IMR-90 (cell line): ENCODE results near the gene ERC2. TPM values are rescaled to one million over a fixed set of nuclear protein-coding genes. Genes with fewer than 3 reads are reported as not detected.

Experiments used
- ATAC-seq: fragments of 200-7000 bp; cut with Tn5 transposase; 2 replicates; pipeline ENCODE4 v1.9.1; 2020; ENCODE audit warnings: low read depth, mild to moderate bottlenecking, moderate library complexity
- BruUV-seq: library from RNA; stranded (reverse); fragments of 400-500 nt; replicated peaks from 2 replicates; lab custom pipeline; 2021; lab: Mats Ljungman, UMichigan
- CTCF ChIA-PET: fragments of 300-600 bp; formaldehyde crosslinking; extraction: SDS; loops from one replicate; lab custom pipeline; 2021; ENCODE audit warnings: antibody characterized with exemption; lab: Yijun Ruan, JAX
- POLR2A ChIA-PET: fragments of 300-600 bp; sonication (Branson Sonifier 250); formaldehyde crosslinking; loops from one replicate; lab custom pipeline; 2022; ENCODE audit warnings: antibody characterized with exemption; ENCODE audit not compliant: unreplicated experiment; lab: Charles Lee
- DNase-seq: peaks from one replicate; pipeline ENCODE4 v3.0.0; 2013
- H2AFZ ChIP-seq: replicated peaks from 2 replicates; pipeline ENCODE3; 2013; ENCODE audit warnings: low read length, mild to moderate bottlenecking; ENCODE audit not compliant: poor library complexity
- H2AK5ac ChIP-seq: 2 replicates; pipeline ENCODE4 v1.6.1; 2013; ENCODE audit warnings: low read depth, low read length, inconsistent platforms
- H2AK9ac ChIP-seq: replicated peaks from 2 replicates; pipeline ENCODE3; 2013; ENCODE audit warnings: mild to moderate bottlenecking, low read depth, low read length, moderate library complexity; ENCODE audit not compliant: poor library complexity
- H2BK120ac ChIP-seq: 2 replicates; pipeline ENCODE4 v1.6.1; 2013; ENCODE audit warnings: low read depth, low read length, inconsistent platforms
- H2BK15ac ChIP-seq: 3 replicates; pipeline ENCODE4 v1.6.1; 2013; ENCODE audit warnings: low read depth, low read length, inconsistent platforms
- H2BK20ac ChIP-seq: 2 replicates; pipeline ENCODE4 v1.6.1; 2013; ENCODE audit warnings: low read depth, mild to moderate bottlenecking, inconsistent platforms, low read length, moderate library complexity
- H2BK5ac ChIP-seq: 2 replicates; pipeline ENCODE4 v1.6.1; 2013; ENCODE audit warnings: mild to moderate bottlenecking, low read depth, low read length, inconsistent platforms; ENCODE audit not compliant: poor library complexity, severe bottlenecking
- H3K14ac ChIP-seq: replicated peaks from 2 replicates; pipeline ENCODE4 v1.6.1; 2013; ENCODE audit warnings: low read depth, low read length, inconsistent platforms
- H3K18ac ChIP-seq: 2 replicates; pipeline ENCODE4 v1.6.1; 2013; ENCODE audit warnings: low read depth, low read length, control low read depth
- H3K23ac ChIP-seq: 2 replicates; pipeline ENCODE4 v1.6.1; 2013; ENCODE audit warnings: low read depth, low read length, inconsistent platforms
- H3K27ac ChIP-seq: 2 replicates; pipeline ENCODE4 v1.5.1; 2013; ENCODE audit warnings: mild to moderate bottlenecking, control low read depth, low read length; ENCODE audit not compliant: insufficient read depth
- H3K27me3 ChIP-seq: 2 replicates; pipeline ENCODE4 v1.6.1; 2013; ENCODE audit warnings: low read length; ENCODE audit not compliant: control insufficient read depth, insufficient read depth
- H3K36me3 ChIP-seq: 2 replicates; pipeline ENCODE4 v1.6.1; 2013; ENCODE audit warnings: low read length, mixed read lengths; ENCODE audit not compliant: control insufficient read depth, insufficient read depth
- H3K4ac ChIP-seq: 2 replicates; pipeline ENCODE4 v1.6.1; 2013; ENCODE audit warnings: low read depth, low read length, inconsistent platforms
- H3K4me1 ChIP-seq: 2 replicates; pipeline ENCODE4 v1.6.1; 2013; ENCODE audit warnings: low read length, mixed read lengths; ENCODE audit not compliant: control insufficient read depth, insufficient read depth
- H3K4me2 ChIP-seq: 2 replicates; pipeline ENCODE4 v1.6.1; 2013; ENCODE audit warnings: low read depth, mild to moderate bottlenecking, control low read depth, low read length, moderate library complexity
- H3K4me3 ChIP-seq: 2 replicates; pipeline ENCODE4 v1.5.1; 2013; ENCODE audit warnings: low read depth, mild to moderate bottlenecking, control low read depth, low read length, moderate library complexity; ENCODE audit not compliant: insufficient read depth
- H3K56ac ChIP-seq: 2 replicates; pipeline ENCODE4 v1.6.1; 2013; ENCODE audit warnings: low read length, inconsistent platforms; ENCODE audit not compliant: insufficient read depth; ENCODE audit errors: extremely low read depth
- H3K79me1 ChIP-seq, 2 experiments: 2 replicates each; pipeline ENCODE4 v1.6.1; 2013; ENCODE audit warnings: low read length in 2 of 2, inconsistent platforms in 1 of 2, low read depth in 1 of 2
- H3K9ac ChIP-seq: 2 replicates; pipeline ENCODE4 v1.6.1; 2013; ENCODE audit warnings: low read depth, low read length, control low read depth
- H3K9me1 ChIP-seq: 2 replicates; pipeline ENCODE4 v1.6.1; 2013; ENCODE audit warnings: low read length, inconsistent platforms; ENCODE audit not compliant: insufficient read depth
- H3K9me3 ChIP-seq: 2 replicates; pipeline ENCODE4 v1.6.1; 2013; ENCODE audit warnings: low read length; ENCODE audit not compliant: control insufficient read depth, insufficient read depth
- H4K20me1 ChIP-seq: 2 replicates; pipeline ENCODE4 v1.6.1; 2013; ENCODE audit warnings: low read length, inconsistent platforms; ENCODE audit not compliant: insufficient read depth
- H4K5ac ChIP-seq: 2 replicates; pipeline ENCODE4 v1.6.1; 2013; ENCODE audit warnings: mild to moderate bottlenecking, low read depth, low read length, control low read depth
- H4K8ac ChIP-seq, 2 experiments: 2 replicates each; pipeline ENCODE4 v1.6.1; 2013; ENCODE audit warnings: low read depth in 2 of 2, low read length in 2 of 2, control low read depth in 1 of 2, inconsistent platforms in 1 of 2
- H4K91ac ChIP-seq: 2 replicates; pipeline ENCODE4 v1.6.1; 2013; ENCODE audit warnings: low read depth, low read length, inconsistent platforms; ENCODE audit not compliant: insufficient read depth
- BHLHE40 ChIP-seq: fragments of 150-350 bp; IDR thresholded peaks from 2 replicates; pipeline ENCODE4 v1.6.1; 2016; ENCODE audit warnings: mild to moderate bottlenecking, low read depth, low read length
- CHD1 ChIP-seq: IDR thresholded peaks from 2 replicates; pipeline ENCODE4 v1.6.1; 2012; ENCODE audit warnings: low read depth, low read length, improper control_type of control experiment
- CTCF ChIP-seq: conservative IDR thresholded peaks from 2 replicates; pipeline ENCODE4 v1.5.1; 2012; ENCODE audit warnings: mild to moderate bottlenecking, low read depth, low read length, improper control_type of control experiment
- ELK1 ChIP-seq: fragments of 150-350 bp; IDR thresholded peaks from 2 replicates; pipeline ENCODE4 v1.6.1; 2016; ENCODE audit warnings: low read depth, mild to moderate bottlenecking, low read length, moderate library complexity, borderline replicate concordance
- FOS ChIP-seq: fragments of 150-350 bp; IDR thresholded peaks from 2 replicates; pipeline ENCODE4 v1.6.1; 2016; ENCODE audit warnings: low read depth, low read length
- MAFK ChIP-seq: IDR thresholded peaks from 2 replicates; pipeline ENCODE4 v1.6.1; 2012; ENCODE audit warnings: low read depth, low read length, improper control_type of control experiment
- MXI1 ChIP-seq: IDR thresholded peaks from 2 replicates; pipeline ENCODE4 v1.6.1; 2012; ENCODE audit warnings: low read depth, mild to moderate bottlenecking, low read length, moderate library complexity, borderline replicate concordance
- NFE2L2 ChIP-seq: fragments of 150-350 bp; IDR thresholded peaks from 2 replicates; pipeline ENCODE4 v1.6.1; 2016; ENCODE audit warnings: low read depth, mild to moderate bottlenecking, low read length
- POLR2A ChIP-seq: IDR thresholded peaks from 2 replicates; pipeline ENCODE4 v1.6.1; 2012; ENCODE audit warnings: mild to moderate bottlenecking, low read depth, low read length
- RAD21 ChIP-seq: IDR thresholded peaks from 2 replicates; pipeline ENCODE4 v1.6.1; 2012; ENCODE audit warnings: low read length, improper control_type of control experiment
- RCOR1 ChIP-seq: IDR thresholded peaks from 2 replicates; pipeline ENCODE4 v1.6.1; 2012; ENCODE audit warnings: mild to moderate bottlenecking, low read length, improper control_type of control experiment; ENCODE audit not compliant: insufficient replicate concordance
- RFX5 ChIP-seq: IDR thresholded peaks from 2 replicates; pipeline ENCODE4 v1.8.0; 2012; ENCODE audit warnings: low read depth, mild to moderate bottlenecking, low read length, moderate library complexity
- SMC3 ChIP-seq: fragments of 150-350 bp; IDR thresholded peaks from 2 replicates; pipeline ENCODE4 v1.6.1; 2016; ENCODE audit warnings: low read depth, mild to moderate bottlenecking, antibody characterized with exemption, low read length, moderate library complexity
- USF2 ChIP-seq: fragments of 150-350 bp; IDR thresholded peaks from 2 replicates; pipeline ENCODE4 v1.6.1; 2017; ENCODE audit warnings: mild to moderate bottlenecking, antibody characterized with exemption, low read length, low read depth
- WGBS, 2 experiments: methylation state at CpG; one replicate each; pipeline versions ENCODE4 v1.1.5 to v1.1.7; 2013; ENCODE audit warnings: missing lambda C conversion rate in 2 of 2; ENCODE audit not compliant: insufficient read length in 1 of 2; ENCODE audit errors: extremely low coverage in 2 of 2; 5-methylcytosine and 5-hydroxymethylcytosine counted together
- dilution Hi-C: fragments of 300-500 bp; cut with HindIII; formaldehyde crosslinking; loops from one replicate; pipeline ENCODE4 v1.14.3; 2018; ENCODE audit warnings: low sequenced_read_pairs; ENCODE audit not compliant: unreplicated experiment
- in situ Hi-C: fragments of 300-500 bp; cut with MboI; formaldehyde crosslinking; loops from 3 replicates; pipeline ENCODE4 v1.14.3; 2019; ENCODE audit warnings: low sequenced_read_pairs, inconsistent platforms, mixed read lengths
- intact Hi-C: fragments of 100-400 bp; cut with micrococcal nuclease; formaldehyde crosslinking; loops from 2 replicates; pipeline ENCODE4 v1.10.0; 2022
- polyA plus RNA-seq, 3 experiments: library from polyadenylated mRNA; depleted of rRNA; stranded (reverse); fragments of >200 nt; gene quantifications; 2 replicates each; pipeline ENCODE4 v1.2.3, GENCODE V29; 2012; ENCODE audit warnings: low replicate concordance in 1 of 3
- total RNA-seq: library from RNA; depleted of rRNA; stranded (reverse); fragments of >200 nt; gene quantifications from 2 replicates; pipeline ENCODE4 v1.2.3, GENCODE V29; 2012

Gene ERC2
- total and polyA plus RNA-seq, 2 of the 4 experiments (the other 2 are of a cell fraction): 0.17 to 0.18 TPM

- no TSS peak for BruUV-seq
- dilution Hi-C loops: no loop called here
These were observed 245.4 kb downstream of the ERC2 start for GRCh38 chr3:56222866-56223265.

More at GRCh38 chr3:56222866-56223265, 245.4 kb downstream of the ERC2 start:
- ChIA-PET POLR2A (no interaction called here), CTCF (no interaction called here)
- Histone ChIP-seq H3K4me2 (no peak overlapping the region), H2BK120ac (no peak overlapping the region), H3K4ac (no peak overlapping the region), H3K9me1 (no peaks in the 10 kb centered on the region), H2AK9ac (no peak overlapping the region), H3K9ac (no peak overlapping the region), H2BK20ac (no peak overlapping the region), H3K36me3 (no peaks in the 10 kb centered on the region), H3K4me1 (no peaks in the 10 kb centered on the region), H2AFZ (no peak overlapping the region), H3K14ac (no peak overlapping the region), H3K27ac (no peak overlapping the region), H3K27me3 (no peaks in the 10 kb centered on the region), H3K9me3 (no peaks in the 10 kb centered on the region), H4K20me1 (no peaks in the 10 kb centered on the region), H2BK5ac (no peak overlapping the region), H3K4me3 (no peak overlapping the region), H3K56ac (no peak overlapping the region), H3K79me1 (no peaks in the 10 kb centered on the region), H3K18ac (no peak overlapping the region), H4K91ac (no peak overlapping the region), H2BK15ac (no peak overlapping the region), H4K5ac (no peak overlapping the region), H3K23ac (no peak overlapping the region), H2AK5ac (no peak overlapping the region), H4K8ac (no peak overlapping the region)
- DNase-seq: no peak
- WGBS, 2 experiments: no CpG with 5 or more reads among the region's 2 CpGs
- no peak for ATAC-seq
- intact Hi-C loops: no loop called here
- in situ Hi-C loops: no loop called here
- TF ChIP-seq CTCF: no peak
- no peak for TF ChIP-seq MXI1
- no peak for TF ChIP-seq MAFK
- TF ChIP-seq NFE2L2: no peak
- TF ChIP-seq ELK1: no peak
- TF ChIP-seq FOS: no peak
- TF ChIP-seq USF2: no peak
- TF ChIP-seq RFX5: no peak
- no peak for TF ChIP-seq RAD21
- TF ChIP-seq POLR2A: no peak
- no peak for TF ChIP-seq SMC3
- TF ChIP-seq BHLHE40: no peak
- TF ChIP-seq RCOR1: no peak
- TF ChIP-seq CHD1: no peak
